HG02852 (cell line): ENCODE data around the gene PPA2.
A peak's percentile ranks its signal among the peaks of the same experiment; 100 is the strongest.
"Not testable (repeated sequence)": the region's sequence is repeated elsewhere in the genome, so short reads cannot be mapped to it uniquely, and the experiment has no call there.

Source experiments
- ATAC-seq: cut with Tn5 transposase; IDR thresholded peaks from one replicate; pipeline ENCODE4 v1.9.1; 2021; ENCODE audit warnings: mild to moderate bottlenecking, moderate library complexity; ENCODE audit not compliant: unreplicated experiment

PPA2 gene

DNA sequence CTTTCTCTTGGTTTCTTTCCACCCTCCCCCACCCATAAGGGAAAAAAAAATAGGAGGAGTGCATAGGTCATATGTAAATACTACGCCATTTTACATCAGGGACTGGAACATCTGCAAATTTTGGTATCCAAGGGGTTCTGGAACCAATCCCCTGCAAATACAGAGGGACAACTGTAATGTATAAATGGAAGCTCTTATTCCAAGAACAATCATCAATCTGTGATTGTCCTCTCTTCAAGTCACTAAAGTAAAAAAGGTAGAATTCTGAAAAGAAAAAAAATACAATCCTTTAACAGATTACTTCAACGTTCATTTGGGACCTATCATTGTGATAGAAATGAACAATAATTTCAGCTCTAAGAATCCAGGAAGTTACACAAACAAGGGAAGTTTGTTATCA lies 13.6 kb downstream of the PPA2 start:
- no peak for ATAC-seq

GRCh38 chr4:105458541-105458940 lies 15.3 kb downstream of the PPA2 start:
- not testable (repeated sequence) for ATAC-seq

DNA sequence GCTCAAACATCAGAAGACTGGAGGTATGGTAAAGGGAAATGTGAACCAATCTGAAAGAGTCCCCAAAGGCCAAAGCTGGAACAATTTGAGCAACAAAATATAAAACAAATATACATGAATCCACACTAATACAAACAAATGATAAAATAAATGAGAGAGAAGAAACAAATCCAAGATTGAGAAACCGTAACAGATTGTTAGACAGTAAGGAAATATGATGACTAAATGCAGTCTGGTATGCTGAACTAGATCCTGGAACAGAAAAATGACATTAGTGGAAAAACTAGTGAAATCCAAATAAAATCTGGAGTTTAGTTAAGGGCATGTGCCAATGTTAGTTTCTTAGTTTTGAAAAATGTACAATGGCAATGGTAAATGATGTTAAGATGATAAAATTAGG lies 15.9 kb downstream of the PPA2 start:
- no peak for ATAC-seq

- no peak for ATAC-seq
These were observed 17.9 kb downstream of the PPA2 start for GRCh38 chr4:105455998-105456397.

DNA sequence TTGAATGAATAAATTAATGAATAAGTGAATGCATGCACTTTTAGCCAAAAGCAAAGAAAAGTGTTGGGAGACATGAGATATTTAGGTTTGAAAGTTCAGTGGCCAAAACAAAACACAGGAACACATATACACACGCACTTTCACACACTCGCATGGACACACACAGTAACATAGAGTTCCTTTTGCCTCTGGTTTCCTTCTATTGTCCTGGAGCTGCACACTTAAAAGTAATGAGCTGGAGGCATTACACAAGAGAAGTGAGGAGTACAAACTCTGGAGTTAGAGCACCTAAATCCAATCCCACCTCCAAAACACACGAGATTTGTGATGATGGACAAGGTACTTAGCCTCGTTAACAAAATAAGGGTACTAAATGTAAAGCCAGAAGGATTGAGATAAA lies 18.7 kb downstream of the PPA2 start:
- no peak for ATAC-seq

- peak; percentile 90 for ATAC-seq
These were observed 20.2 kb downstream of the PPA2 start for GRCh38 chr4:105453550-105454205.

- no peak for ATAC-seq
These were observed 22.5 kb downstream of the PPA2 start for GRCh38 chr4:105451346-105451745.

GRCh38 chr4:105440890-105441289 lies 33.0 kb downstream of the PPA2 start:
- no peak for ATAC-seq

DNA sequence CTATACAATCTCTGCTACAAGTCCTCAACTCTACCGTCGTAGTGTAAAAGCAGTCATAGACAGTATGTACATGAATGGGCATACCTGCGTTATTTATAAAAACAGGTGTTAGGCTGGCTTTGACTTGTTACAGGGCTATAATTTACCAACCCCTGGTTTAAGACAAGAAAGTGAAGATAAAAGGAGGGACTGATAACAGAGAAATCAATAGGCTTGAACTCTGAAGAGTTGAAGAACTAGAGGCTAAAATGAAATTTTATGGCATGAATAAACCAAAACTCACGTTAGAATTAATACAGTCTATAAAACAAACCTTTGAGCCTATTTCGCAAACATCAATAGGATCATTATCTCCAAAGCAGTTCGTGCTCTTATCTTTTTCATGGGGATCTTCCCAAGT lies 36.2 kb downstream of the PPA2 start:
- no peak for ATAC-seq

DNA sequence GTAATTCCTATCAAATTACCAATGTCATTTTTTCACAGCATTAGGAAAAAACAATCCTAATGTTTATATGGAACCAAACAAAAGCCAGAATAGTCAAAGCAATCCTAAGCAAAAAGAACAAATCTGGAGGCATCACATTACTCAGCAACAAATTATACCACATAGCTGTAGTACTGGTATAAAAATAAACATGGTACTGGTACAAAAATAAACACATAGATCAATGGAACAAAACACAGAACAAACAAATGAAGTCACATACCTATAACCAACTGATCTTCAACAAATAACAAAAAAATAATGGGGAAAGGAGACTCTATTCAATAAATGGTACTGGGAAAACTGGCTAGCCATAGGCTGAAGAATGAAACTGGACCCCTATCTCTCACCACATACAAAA lies 37.4 kb downstream of the PPA2 start:
- ATAC-seq, result no peak

- no peak for ATAC-seq
These were observed 38.9 kb downstream of the PPA2 start for GRCh38 chr4:105434940-105435339.

DNA sequence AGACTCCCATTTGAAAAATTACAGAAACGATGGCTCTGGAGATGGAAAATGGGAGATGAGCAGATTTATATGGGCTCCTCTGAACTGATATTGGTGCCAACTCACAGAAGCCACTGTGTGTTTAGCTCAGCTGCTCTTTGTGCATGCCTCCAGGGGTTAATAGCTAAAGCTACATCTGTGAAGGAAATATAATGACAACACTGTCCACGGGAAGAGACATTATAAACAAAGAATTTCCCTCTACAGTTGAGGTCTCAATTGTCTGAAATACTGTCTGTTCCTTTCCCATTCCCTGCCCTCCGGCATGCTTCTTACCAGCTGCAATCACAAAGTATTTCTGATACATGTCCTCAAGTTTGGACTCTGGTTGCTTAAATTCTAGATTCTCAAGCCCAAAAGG lies 40.4 kb downstream of the PPA2 start:
- no peak for ATAC-seq

- ATAC-seq, result no peak
These were observed 41.4 kb downstream of the PPA2 start for GRCh38 chr4:105432438-105432837.

GRCh38 chr4:105430811-105431210 lies 43.1 kb downstream of the PPA2 start:
- ATAC-seq, result no peak

DNA sequence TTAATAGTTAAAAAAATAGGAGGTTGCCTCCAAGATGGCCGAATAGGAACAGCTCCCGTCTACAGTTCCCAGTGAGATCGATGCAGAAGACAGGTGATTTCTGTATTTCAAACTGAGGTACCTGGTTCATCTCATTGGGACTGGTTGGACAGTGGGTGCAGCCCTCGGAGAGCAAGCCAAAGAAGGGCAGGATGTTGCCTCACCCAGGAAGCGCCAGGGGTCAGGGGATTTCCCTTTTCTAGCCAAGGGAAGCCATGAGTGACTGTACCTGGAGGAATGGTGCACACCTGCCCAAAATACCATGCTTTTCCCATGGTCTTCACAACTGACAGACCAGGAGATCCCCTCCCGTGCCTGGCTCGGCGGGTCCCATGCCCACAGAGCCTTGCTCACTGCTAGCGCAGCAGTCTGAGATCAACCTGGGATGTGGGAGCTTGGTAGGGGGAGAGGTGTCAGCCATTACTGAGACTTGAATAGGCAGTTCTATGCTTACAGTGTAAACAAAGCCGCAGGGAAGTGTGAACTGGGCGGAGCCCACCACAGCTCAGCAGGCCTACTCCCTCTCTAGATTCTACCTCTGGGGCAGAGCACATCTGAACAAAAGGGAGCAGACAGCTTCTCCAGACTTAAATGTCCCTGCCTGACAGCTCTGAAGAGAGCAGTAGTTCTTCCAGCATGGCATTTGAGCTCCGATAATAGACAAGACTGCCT lies 47.5 kb downstream of the PPA2 start:
- no peak for ATAC-seq

- no peak for ATAC-seq
These were observed 51.5 kb downstream of the PPA2 start for GRCh38 chr4:105422207-105422920.

DNA sequence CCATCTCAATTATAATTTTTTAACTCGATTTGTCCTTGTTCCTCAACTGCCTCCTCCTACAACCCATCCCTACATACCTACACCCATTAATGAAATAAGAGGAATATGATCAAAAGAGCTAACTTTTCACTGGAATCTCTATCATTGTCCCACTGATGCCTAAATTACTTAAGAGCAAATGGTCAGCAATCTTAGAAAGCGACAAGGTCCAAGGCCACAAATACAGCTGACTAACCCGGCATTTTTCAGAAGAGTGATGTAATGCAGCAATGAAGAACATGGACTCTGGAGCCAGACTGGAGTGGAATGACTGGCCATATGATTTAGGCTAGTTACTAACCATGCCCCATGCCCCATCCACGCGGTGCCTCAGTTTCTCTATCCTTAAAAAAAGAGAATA lies 56.2 kb downstream of the PPA2 start:
- no peak for ATAC-seq

GRCh38 chr4:105415281-105415744 lies 58.5 kb downstream of the PPA2 start:
- ATAC-seq, result no peak

GRCh38 chr4:105414316-105414715 lies 59.5 kb downstream of the PPA2 start:
- ATAC-seq, result no peak

- ATAC-seq, result not testable (repeated sequence)
These were observed 64.7 kb downstream of the PPA2 start for GRCh38 chr4:105409135-105409534.

DNA sequence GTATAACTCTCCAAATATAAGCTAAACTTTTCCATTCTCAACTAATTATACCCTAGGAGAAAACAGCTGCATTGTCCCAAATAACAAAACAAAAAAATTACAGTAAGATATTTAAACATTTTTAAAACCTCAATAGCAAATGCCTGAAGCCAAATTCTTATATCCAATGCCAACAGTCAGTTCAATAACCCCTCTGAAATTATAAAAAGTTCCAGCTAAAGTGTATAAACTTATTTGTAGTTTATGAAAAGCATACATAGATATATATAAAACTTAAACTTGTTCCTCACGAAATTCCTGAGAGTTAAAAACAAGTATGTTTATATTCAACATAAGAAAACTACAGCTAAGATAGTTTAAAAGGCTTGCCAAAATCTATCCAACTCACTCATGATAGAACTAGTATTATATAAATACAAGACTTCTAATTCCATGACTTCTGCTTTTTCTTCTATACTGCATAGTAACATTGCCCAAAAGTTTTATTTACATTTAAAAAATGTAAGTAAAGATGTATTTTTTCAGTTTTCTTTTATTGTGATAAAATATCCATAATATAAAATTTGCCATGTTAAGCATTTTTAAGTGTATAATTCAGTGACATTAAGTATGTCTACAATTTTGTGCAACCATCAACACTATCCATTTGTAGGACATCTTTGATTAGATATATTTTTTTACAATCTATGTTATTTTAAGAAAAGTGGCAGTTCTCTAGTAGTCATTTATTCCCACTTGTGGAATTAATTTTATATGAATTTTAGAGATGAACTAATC lies 72.8 kb downstream of the PPA2 start:
- ATAC-seq, result no peak
